Activated CD4-positive, CD25-positive, alpha-beta regulatory T cell treated with anti-CD3 and anti-CD28 coated beads, Interleukin-2, amount 50 U/mL, for 24 hours (primary cell): ENCODE data around the gene RAB3GAP2.
"Not testable (repeated sequence)": the region's sequence is repeated elsewhere in the genome, so short reads cannot be mapped to it uniquely, and the experiment has no call there.

ENCODE experiments used
- ATAC-seq, 2 donors: fragments of 150-1000 bp; cut with Tn5 transposase; one replicate each; pipeline ENCODE4 v1.10.0; 2021; ENCODE audit warnings: mild to moderate bottlenecking in 1 of 2, moderate library complexity in 1 of 2

RAB3GAP2 gene

GRCh38 chr1:220281159-220281574 lies 8.9 kb upstream of the RAB3GAP2 start:
- ATAC-seq, result no peak

GRCh38 chr1:220280249-220280648 lies 8.0 kb upstream of the RAB3GAP2 start:
- no peak for ATAC-seq

- no peak for ATAC-seq
Observed at GRCh38 chr1:220278991-220279390, 6.7 kb upstream of the RAB3GAP2 start.

- ATAC-seq, result no peak
Observed at GRCh38 chr1:220275430-220275829, 3.2 kb upstream of the RAB3GAP2 start.

- no peak for ATAC-seq
Observed at GRCh38 chr1:220274251-220274855, 2.1 kb upstream of the RAB3GAP2 start.

GRCh38 chr1:220272841-220273090 lies 513 bp upstream of the RAB3GAP2 start:
- no peak for ATAC-seq

GRCh38 chr1:220271706-220272046 lies 577 bp downstream of the RAB3GAP2 start:
- no peak for ATAC-seq

- no peak for ATAC-seq
Observed at GRCh38 chr1:220269036-220269435, 3.2 kb downstream of the RAB3GAP2 start.

- no peak for ATAC-seq
Observed at GRCh38 chr1:220267630-220268029, 4.6 kb downstream of the RAB3GAP2 start.

- ATAC-seq, result not testable (repeated sequence)
Observed at GRCh38 chr1:220260228-220260627, 12.0 kb downstream of the RAB3GAP2 start.

GRCh38 chr1:220259756-220260155 lies 12.5 kb downstream of the RAB3GAP2 start:
- peak in 1 of 2 donors; percentile 10 for ATAC-seq

GRCh38 chr1:220256194-220256593 lies 16.1 kb downstream of the RAB3GAP2 start:
- not testable (repeated sequence) for ATAC-seq

GRCh38 chr1:220255204-220255603 lies 17.0 kb downstream of the RAB3GAP2 start:
- no peak for ATAC-seq

GRCh38 chr1:220253290-220253689 lies 19.0 kb downstream of the RAB3GAP2 start:
- peak; percentile 68 to 84 for ATAC-seq

- ATAC-seq, result no peak
Observed at GRCh38 chr1:220251272-220251671, 21.0 kb downstream of the RAB3GAP2 start.

- no peak for ATAC-seq
Observed at GRCh38 chr1:220250681-220251080, 21.6 kb downstream of the RAB3GAP2 start.

GRCh38 chr1:220249522-220249921 lies 22.7 kb downstream of the RAB3GAP2 start:
- ATAC-seq, result no peak

GRCh38 chr1:220248715-220249265 lies 23.5 kb downstream of the RAB3GAP2 start:
- ATAC-seq, result not testable (repeated sequence)

- ATAC-seq, result not testable (repeated sequence)
Observed at GRCh38 chr1:220245900-220246299, 26.4 kb downstream of the RAB3GAP2 start.

GRCh38 chr1:220243947-220244346 lies 28.3 kb downstream of the RAB3GAP2 start:
- ATAC-seq, result no peak

GRCh38 chr1:220241072-220241663 lies 31.1 kb downstream of the RAB3GAP2 start:
- peak; percentile 38 to 55 for ATAC-seq

GRCh38 chr1:220239966-220240365 lies 32.3 kb downstream of the RAB3GAP2 start:
- no peak for ATAC-seq

- ATAC-seq, result no peak
Observed at GRCh38 chr1:220239213-220239612, 33.0 kb downstream of the RAB3GAP2 start.

GRCh38 chr1:220236278-220236677 lies 36.0 kb downstream of the RAB3GAP2 start:
- not testable (repeated sequence) for ATAC-seq

GRCh38 chr1:220235462-220235861 lies 36.8 kb downstream of the RAB3GAP2 start:
- ATAC-seq, result no peak
